ENCODE data around the gene INPP5A.

Gene INPP5A

GRCh38 chr10:132646443-132647097, 109.0 kb downstream of the INPP5A start:
- no peak for DNase-seq (ENCODE audit: low read depth)

- DNase-seq (ENCODE audit: low read depth): no peak
Measured at GRCh38 chr10:132647424-132647823, 109.8 kb downstream of the INPP5A start.

- DNase-seq (ENCODE audit: low read depth): no peak
Measured at GRCh38 chr10:132648072-132648850, 110.7 kb downstream of the INPP5A start.

- no peak for DNase-seq (ENCODE audit: low read depth)
Measured at GRCh38 chr10:132648851-132649528, 111.4 kb downstream of the INPP5A start.

GRCh38 chr10:132649651-132650360, 112.2 kb downstream of the INPP5A start:
- no peak for DNase-seq (ENCODE audit: low read depth)

- no peak for DNase-seq (ENCODE audit: low read depth)
Measured at GRCh38 chr10:132650611-132651250, 113.1 kb downstream of the INPP5A start.

GRCh38 chr10:132651511-132652029, 114.0 kb downstream of the INPP5A start:
- DNase-seq (ENCODE audit: low read depth): no peak

GRCh38 chr10:132652446-132652845, 114.9 kb downstream of the INPP5A start:
- no peak for DNase-seq (ENCODE audit: low read depth)

GRCh38 chr10:132652936-132653590, 115.5 kb downstream of the INPP5A start:
- no peak for DNase-seq (ENCODE audit: low read depth)

GRCh38 chr10:132653721-132654120, 116.1 kb downstream of the INPP5A start:
- no peak for DNase-seq (ENCODE audit: low read depth)

- no peak for DNase-seq (ENCODE audit: low read depth)
Measured at GRCh38 chr10:132654121-132654571, 116.6 kb downstream of the INPP5A start.

GRCh38 chr10:132654708-132655661, 117.4 kb downstream of the INPP5A start:
- DNase-seq (ENCODE audit: low read depth): peak; percentile 44

GRCh38 chr10:132655735-132656134, 118.1 kb downstream of the INPP5A start:
- no peak for DNase-seq (ENCODE audit: low read depth)

- DNase-seq (ENCODE audit: low read depth): no peak
Measured at GRCh38 chr10:132656283-132657126, 118.9 kb downstream of the INPP5A start.

GRCh38 chr10:132657127-132657706, 119.6 kb downstream of the INPP5A start:
- DNase-seq (ENCODE audit: low read depth): no peak

- DNase-seq (ENCODE audit: low read depth): no peak
Measured at GRCh38 chr10:132657748-132658147, 120.2 kb downstream of the INPP5A start.

GRCh38 chr10:132658546-132659205, 121.1 kb downstream of the INPP5A start:
- no peak for DNase-seq (ENCODE audit: low read depth)
